Stimulated activated CD8-positive, alpha-beta memory T cell treated with anti-CD3 and anti-CD28 coated beads, Interleukin-15, amount 100 ng/mL, for 4 hours (primary cell): Measurements from ENCODE around the gene PLK5.
"Not testable (repeated sequence)": the region's sequence is repeated elsewhere in the genome, so short reads cannot be mapped to it uniquely, and the experiment has no call there.

ENCODE experiments used
- DNase-seq, 2 donors: peaks; one replicate each; pipeline ENCODE4 v3.0.0-alpha.2; 2020; ENCODE audit warnings: low read depth in 2 of 2

Gene PLK5

GRCh38 chr19:1525343-1525742 lies 1.5 kb downstream of the PLK5 start:
- DNase-seq = no peak

GRCh38 chr19:1526066-1526778 lies 2.3 kb downstream of the PLK5 start:
- DNase-seq = no peak

GRCh38 chr19:1526979-1527649 lies 3.2 kb downstream of the PLK5 start:
- no peak for DNase-seq

DNA sequence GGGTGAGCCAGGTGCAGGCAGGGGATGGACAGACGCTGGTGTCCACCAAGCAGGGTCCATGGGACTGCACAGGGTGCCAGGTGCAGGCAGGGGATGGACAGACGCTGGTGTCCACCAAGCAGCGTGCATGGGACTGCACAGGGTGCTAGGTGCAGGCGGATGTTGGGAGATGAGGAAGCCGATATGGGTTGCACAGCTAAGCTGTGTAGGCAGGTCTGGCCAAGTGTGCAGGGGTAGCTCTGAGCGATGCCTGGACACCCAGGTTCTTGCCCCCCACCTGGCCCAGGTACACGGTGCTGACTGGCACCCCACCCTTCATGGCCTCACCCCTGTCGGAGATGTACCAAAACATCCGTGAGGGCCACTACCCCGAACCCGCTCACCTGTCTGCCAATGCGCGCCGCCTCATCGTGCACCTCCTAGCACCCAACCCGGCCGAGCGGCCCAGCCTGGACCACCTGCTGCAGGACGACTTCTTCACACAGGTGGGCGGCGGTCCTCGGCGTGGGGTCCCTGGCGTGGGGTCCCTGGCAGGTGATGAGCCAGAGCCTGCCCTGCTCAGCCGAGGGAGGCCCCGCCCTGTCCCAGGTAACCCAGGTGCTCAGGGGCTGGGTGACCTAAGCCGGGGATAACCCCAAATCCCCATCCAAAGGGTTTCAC lies 3.9 kb downstream of the PLK5 start:
- no peak for DNase-seq

DNA sequence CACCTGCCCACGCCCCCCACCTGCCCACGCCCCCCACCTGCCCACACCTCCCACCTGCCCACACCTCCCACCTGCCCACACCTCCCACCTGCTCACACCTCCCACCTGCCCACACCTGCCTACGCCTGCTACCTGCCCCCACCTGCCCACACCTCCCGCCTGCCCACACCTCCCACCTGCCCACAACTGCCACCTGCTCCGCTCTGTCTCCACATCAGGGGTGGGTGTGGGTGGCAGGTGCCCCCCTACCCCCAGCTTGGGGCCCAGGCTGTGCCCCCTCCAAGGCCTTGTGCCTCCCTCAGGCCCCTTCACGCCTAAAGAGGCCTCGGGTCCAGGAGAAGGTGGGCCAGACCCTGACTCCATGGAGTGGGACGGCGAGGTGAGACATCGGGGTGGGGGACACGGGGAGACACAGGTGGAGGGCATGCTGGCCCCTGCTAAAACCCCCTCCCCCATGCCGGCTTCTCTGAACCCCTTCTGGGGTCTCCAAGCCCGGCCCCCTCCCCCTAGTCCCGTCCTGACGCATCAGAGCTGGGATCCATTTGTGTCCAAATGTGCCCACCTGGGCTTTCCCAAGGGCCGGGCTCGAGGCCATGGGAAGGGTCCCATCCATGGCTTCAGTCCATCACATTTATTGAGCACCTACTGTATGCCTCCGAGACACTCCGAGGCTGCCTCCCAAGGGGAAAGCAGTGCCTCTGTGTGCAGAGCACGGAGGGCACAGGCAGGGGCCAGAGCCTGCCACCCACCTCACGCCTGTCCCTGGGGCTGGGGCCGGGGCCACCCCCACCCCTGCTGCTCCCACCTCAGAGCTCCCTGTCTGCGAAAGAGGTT lies 4.9 kb downstream of the PLK5 start:
- no peak for DNase-seq

DNA sequence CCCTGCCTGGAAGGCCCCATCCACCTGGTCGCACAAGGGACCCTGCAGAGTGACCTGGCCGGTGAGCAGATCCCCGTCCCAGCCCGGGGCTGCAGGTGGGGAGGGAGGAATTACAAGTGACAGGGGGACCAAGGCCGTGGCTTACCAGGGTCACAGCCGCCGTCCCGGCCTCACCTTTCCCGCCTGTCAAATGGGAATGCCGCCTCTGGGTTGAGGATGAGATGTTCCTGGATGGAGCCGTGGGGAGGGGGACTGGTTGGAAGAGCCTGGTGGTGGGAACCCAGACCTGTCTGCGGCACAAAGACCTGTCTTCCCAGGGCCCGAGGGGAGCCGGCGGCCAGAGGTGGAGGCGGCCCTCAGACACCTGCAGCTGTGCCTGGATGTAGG lies 5.5 kb downstream of the PLK5 start:
- DNase-seq = no peak

DNA sequence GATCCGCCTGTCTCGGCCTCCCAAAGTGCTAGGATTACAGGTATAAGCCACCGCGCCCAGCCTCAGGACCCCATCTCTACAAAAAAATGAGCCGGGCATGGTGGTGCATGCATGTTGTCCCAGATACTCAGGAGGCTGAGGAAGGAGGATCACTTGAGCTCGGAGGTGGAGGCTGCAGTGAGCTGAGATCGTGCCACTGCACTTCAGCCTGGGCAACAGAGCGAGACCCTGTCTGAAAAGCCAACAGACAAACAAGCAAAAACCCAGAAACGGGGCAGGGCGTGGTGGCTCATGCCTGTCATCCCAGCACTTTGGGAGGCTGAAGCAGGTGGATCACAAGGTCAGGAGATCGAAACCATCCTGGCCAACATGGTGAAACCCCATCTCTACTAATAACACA lies 7.0 kb downstream of the PLK5 start:
- not testable (repeated sequence) for DNase-seq

DNA sequence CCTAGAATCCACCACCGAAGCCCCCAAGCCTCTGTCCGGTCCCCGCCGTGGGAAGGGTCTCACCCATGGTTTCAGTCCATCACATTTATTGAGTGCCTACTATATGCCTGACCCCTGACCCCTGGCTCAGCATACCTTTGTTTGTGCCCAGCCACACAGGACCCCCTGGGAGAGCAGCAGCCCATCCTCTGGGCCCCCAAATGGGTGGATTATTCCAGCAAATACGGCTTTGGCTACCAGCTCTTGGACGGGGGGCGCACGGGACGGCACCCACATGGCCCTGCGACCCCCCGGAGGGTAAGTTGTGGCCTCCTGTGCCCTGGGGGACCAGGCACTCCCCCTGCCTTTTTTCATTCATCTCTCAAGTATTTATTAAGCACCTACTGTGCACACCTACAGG lies 7.7 kb downstream of the PLK5 start:
- no peak for DNase-seq

GRCh38 chr19:1532003-1532402 lies 8.1 kb downstream of the PLK5 start:
- DNase-seq = no peak

GRCh38 chr19:1533510-1534150 lies 9.8 kb downstream of the PLK5 start:
- no peak for DNase-seq

GRCh38 chr19:1534972-1535371 lies 11.1 kb downstream of the PLK5 start:
- no peak for DNase-seq

GRCh38 chr19:1535699-1536098 lies 11.8 kb downstream of the PLK5 start:
- DNase-seq = not testable (repeated sequence)

- DNase-seq = no peak
Observed at GRCh38 chr19:1538978-1539377, 15.1 kb downstream of the PLK5 start.

DNA sequence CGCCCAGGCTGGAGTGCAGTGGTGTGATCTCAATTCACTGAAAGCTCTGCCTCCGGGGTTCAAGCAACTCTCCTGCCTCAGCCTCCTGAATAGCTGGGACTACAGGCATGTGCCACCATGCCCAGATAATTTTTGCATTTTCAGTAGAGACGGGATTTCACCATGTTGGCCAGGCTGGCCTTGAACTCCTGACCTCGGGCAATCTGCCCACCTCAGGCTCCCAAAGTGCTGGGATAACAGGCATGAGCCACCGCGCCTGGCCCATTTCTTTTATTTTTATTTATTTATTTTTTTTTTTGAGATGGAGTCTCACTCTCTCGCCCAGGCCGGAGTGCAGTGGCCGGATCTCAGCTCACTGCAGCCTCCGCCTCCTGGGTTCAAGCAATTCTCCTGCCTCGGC lies 15.9 kb downstream of the PLK5 start:
- DNase-seq = not testable (repeated sequence)

GRCh38 chr19:1540365-1540925 lies 16.6 kb downstream of the PLK5 start:
- DNase-seq = no peak

DNA sequence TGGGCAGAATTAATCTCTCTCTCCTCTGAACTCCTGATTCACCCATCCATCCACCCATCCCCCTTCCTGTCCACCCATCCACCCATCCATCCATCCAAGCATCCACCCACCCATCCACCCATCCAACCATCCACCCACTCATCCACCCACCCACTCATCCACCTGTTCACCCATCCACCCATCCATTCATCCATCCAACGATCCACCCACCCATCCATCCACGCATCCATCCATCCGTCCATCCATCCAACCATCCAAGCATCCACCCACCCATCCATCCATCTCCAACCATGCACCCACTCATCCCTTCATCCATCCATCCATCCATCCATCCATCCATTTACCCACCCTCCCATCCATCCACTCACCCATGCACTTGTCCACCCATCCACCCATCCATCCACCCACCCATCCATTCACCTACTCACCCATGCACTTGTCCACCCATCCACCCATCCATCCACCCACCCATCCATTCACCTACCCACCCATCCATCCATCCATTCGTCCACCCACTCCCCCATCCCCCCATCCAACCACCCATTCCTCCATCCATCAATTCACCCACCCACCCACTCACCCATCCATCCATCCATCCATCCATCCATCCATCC lies 25.6 kb downstream of the PLK5 start:
- no peak for DNase-seq

DNA sequence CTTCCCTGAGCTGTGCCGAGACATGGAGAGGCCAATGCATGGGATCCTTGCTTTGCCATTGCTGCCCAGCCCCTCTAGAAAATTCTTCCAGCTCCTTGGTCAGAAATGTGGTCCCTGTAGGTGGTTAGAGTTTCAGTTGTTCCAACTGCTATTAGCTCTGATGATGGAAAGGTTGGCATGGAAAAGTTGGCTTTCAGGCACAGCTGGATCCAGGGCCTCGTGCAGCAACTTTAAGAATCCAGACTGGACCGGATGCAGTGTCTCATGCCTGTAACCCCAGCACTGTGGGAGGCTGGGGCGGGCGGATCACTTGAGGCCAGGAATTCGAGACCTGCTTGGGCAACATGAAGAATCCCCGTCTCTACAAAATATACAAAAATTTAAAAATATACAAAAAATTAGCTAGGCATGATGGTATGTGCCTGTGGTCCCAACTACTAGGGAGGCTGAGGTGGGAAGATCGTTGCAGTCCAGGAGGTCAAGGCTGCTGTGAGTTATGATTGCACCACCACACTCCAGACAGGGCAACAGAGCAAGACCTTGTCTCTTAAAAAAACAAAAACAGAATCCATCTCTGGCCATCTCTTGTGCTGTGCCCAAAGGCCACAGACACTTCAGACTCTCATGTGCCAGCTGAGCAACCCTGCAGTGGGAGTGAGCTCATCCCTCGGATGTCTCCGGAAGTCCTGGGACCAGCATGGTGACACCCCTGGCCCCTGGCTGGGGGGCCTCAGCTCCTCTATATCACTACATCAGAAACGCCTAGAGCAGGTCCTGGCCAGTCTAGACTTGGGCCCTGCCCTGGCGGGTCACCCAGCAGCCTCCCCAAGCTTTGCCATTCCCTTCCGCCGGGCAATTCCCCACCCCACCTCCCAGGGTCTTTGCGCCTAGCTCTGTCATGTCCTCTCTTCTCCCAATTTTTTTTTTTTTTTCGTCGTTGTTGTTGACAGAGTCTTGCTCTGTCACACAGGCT lies 27.5 kb downstream of the PLK5 start:
- DNase-seq = no peak

- no peak for DNase-seq
Observed at GRCh38 chr19:1553415-1553814, 29.5 kb downstream of the PLK5 start.

GRCh38 chr19:1554968-1555367 lies 31.1 kb downstream of the PLK5 start:
- no peak for DNase-seq
